ENCODE measurements around the gene CTDP1.

DNA sequence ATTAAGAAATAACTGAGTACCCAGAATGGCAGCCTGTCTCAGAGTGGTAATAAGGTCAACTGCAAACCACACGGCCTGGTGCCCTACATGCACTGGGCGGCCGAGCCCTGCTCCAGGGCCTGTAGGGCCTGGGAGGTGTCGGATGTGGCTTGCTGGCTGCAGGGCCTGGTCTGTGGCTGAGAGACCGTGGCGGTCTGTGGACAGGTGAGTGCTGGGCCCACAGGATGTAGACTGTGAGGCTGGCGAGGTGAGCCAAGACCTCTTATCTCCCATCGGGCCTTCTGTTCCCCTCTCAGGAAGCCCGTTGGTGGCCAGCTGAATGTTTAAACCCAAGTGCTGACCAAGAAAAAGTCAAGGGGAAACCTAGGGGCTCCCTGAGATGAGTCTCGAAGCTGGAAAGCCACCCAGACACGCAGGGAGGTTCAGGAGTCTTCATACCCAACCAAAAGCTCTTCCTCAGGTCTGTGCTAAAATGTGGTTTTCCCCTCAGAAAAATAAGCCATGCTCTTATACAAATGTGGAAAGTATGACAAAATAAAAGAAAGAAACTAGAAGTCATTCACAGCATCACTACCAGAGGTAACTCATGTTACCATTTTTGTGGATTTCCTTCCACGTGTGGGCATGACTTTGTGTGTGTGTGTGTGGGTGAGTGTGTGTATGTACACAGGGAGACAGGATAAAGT is 47.7 kb upstream of the CTDP1 start:
- TF ChIP-seq, protein P1, sequence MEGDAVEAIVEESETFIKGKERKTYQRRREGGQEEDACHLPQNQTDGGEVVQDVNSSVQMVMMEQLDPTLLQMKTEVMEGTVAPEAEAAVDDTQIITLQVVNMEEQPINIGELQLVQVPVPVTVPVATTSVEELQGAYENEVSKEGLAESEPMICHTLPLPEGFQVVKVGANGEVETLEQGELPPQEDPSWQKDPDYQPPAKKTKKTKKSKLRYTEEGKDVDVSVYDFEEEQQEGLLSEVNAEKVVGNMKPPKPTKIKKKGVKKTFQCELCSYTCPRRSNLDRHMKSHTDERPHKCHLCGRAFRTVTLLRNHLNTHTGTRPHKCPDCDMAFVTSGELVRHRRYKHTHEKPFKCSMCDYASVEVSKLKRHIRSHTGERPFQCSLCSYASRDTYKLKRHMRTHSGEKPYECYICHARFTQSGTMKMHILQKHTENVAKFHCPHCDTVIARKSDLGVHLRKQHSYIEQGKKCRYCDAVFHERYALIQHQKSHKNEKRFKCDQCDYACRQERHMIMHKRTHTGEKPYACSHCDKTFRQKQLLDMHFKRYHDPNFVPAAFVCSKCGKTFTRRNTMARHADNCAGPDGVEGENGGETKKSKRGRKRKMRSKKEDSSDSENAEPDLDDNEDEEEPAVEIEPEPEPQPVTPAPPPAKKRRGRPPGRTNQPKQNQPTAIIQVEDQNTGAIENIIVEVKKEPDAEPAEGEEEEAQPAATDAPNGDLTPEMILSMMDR (IDR thresholded peaks at IDR 0.05 in 4 of 5, conservative IDR thresholded peaks at IDR 0.05 in 1 of 5) = no peak
- TF ChIP-seq POLR2A (IDR thresholded peaks at IDR 0.05) = no peak

Measured in gastrocnemius medialis (tissue), 4 donors.